Upper lobe of right lung (tissue), 1 donor: Measurements from ENCODE around the gene HIPK2. TPM values are rescaled to one million over a fixed set of nuclear protein-coding genes. Genes with fewer than 3 reads are reported as not detected.
A peak's percentile ranks its signal among the peaks of the same experiment; 100 is the strongest.

Source experiments
- ATAC-seq: fragments of 200-7000 bp; cut with Tn5 transposase; one replicate; pipeline ENCODE4 v1.9.1; 2020; ENCODE audit warnings: mild to moderate bottlenecking, moderate library complexity
- DNase-seq: peaks from one replicate; pipeline ENCODE4 v3.0.0-alpha.2; 2020
- H3K27ac ChIP-seq: fragments of 200-600 bp; one replicate; pipeline ENCODE4 v1.8.0; 2022
- H3K27me3 ChIP-seq: fragments of 200-600 bp; one replicate; pipeline ENCODE4 v1.8.0; 2022; ENCODE audit warnings: mild to moderate bottlenecking
- H3K36me3 ChIP-seq: fragments of 200-600 bp; one replicate; pipeline ENCODE4 v1.8.0; 2022
- H3K4me1 ChIP-seq: fragments of 200-600 bp; one replicate; pipeline ENCODE4 v1.8.0; 2022
- H3K4me3 ChIP-seq: fragments of 200-600 bp; one replicate; pipeline ENCODE4 v1.8.0; 2022; ENCODE audit warnings: mild to moderate bottlenecking
- H3K9me3 ChIP-seq: fragments of 200-600 bp; one replicate; pipeline ENCODE4 v1.8.0; 2022
- CTCF ChIP-seq: fragments of 200-600 bp; IDR thresholded peaks from one replicate; pipeline ENCODE4 v1.8.0; 2022; ENCODE audit warnings: antibody characterized with exemption
- intact Hi-C: fragments of 100-400 bp; cut with DNase I; formaldehyde crosslinking; loops from one replicate; pipeline ENCODE4 v1.11.0; 2022
- total RNA-seq: library from RNA; stranded (reverse); fragmentation: NEBNext Ultra II Directional; extraction: Animal tissue kit (Norgen Biotek cat#: 25700); gene quantifications from one replicate; pipeline ENCODE4 v1.2.1, GENCODE V29; 2021
- donor health status: DM: no; HTN: yes; CAD: no; lungs with severe emphysema.

Gene HIPK2
- total RNA-seq, 1 donor from 2014 or later: 64.3 TPM

- ATAC-seq: peak; percentile 61
Measured at GRCh38 chr7:139691253-139691781, 86.5 kb downstream of the HIPK2 start.

GRCh38 chr7:139687980-139688632 is 89.7 kb downstream of the HIPK2 start:
- Histone ChIP-seq H3K9me3 (no peaks in the 10 kb centered on the region), H3K4me3 (no peak overlapping the region), H3K27me3 (no peaks in the 10 kb centered on the region), H3K4me1 (peaks cover 15% of the 10 kb centered on the region), H3K27ac (no peak overlapping the region), H3K36me3 (no peaks in the 10 kb centered on the region)
- intact Hi-C loops: no loop called here
- ATAC-seq (peak; percentile 67), DNase-seq (no peak)
- TF ChIP-seq CTCF: no peak

More at GRCh38 chr7:139691253-139691781, 86.5 kb downstream of the HIPK2 start:
- intact Hi-C loops: no loop called here
- H3K36me3 ChIP-seq: no peaks in the 10 kb centered on the region
- TF ChIP-seq CTCF: no peak
- no peak overlapping the region for H3K4me3 ChIP-seq
- DNase-seq: no peak
- no peaks in the 10 kb centered on the region for H3K27me3 ChIP-seq
- H3K9me3 ChIP-seq: no peaks in the 10 kb centered on the region
- H3K27ac ChIP-seq: no peak overlapping the region
- H3K4me1 ChIP-seq: peaks cover 10% of the 10 kb centered on the region

GRCh38 chr7:139687211-139687954 is 90.4 kb downstream of the HIPK2 start:
- Histone ChIP-seq H3K9me3 (no peaks in the 10 kb centered on the region), H3K4me3 (no peak overlapping the region), H3K36me3 (no peaks in the 10 kb centered on the region), H3K27ac (no peak overlapping the region), H3K4me1 (peaks cover 22% of the 10 kb centered on the region), H3K27me3 (no peaks in the 10 kb centered on the region)
- no peak for TF ChIP-seq CTCF
- ATAC-seq (no peak), DNase-seq (no peak)
- intact Hi-C loops: no loop called here

- Histone ChIP-seq H3K4me1 (peaks cover 49% of the 10 kb centered on the region), H3K36me3 (no peaks in the 10 kb centered on the region), H3K9me3 (no peaks in the 10 kb centered on the region), H3K4me3 (no peak overlapping the region), H3K27ac (peak overlapping the region; percentile 37), H3K27me3 (no peaks in the 10 kb centered on the region)
- ATAC-seq: no peak
- no peak for TF ChIP-seq CTCF
- intact Hi-C loops: no loop called here
- no peak for DNase-seq
Measured at GRCh38 chr7:139683137-139683921, 94.5 kb downstream of the HIPK2 start.

- Histone ChIP-seq H3K4me1 (peaks cover 49% of the 10 kb centered on the region), H3K4me3 (no peak overlapping the region), H3K36me3 (no peaks in the 10 kb centered on the region), H3K9me3 (no peaks in the 10 kb centered on the region), H3K27me3 (no peaks in the 10 kb centered on the region), H3K27ac (peak overlapping the region; percentile 81)
- intact Hi-C loops: no loop called here
- ATAC-seq: peak; percentile 60
- no peak for DNase-seq
- no peak for TF ChIP-seq CTCF
Measured at GRCh38 chr7:139682136-139683013, 95.4 kb downstream of the HIPK2 start.
